Bronchial epithelial cell (primary cell): Measurements from ENCODE around the gene TIMM23. TPM values are rescaled to one million over a fixed set of nuclear protein-coding genes. Genes with fewer than 3 reads are reported as not detected.

Experiments used
- DNase-seq: peaks from one replicate; pipeline ENCODE4 v3.0.0-alpha.2; 2010; ENCODE audit warnings: low read depth
- FAIRE-seq: peaks from 2 replicates; lab custom pipeline; 2011; peaks lifted over from hg19 to GRCh38; lab: Jason Lieb, UNC
- H3K27me3 ChIP-seq: 2 replicates; pipeline ENCODE4 v1.5.1; 2011; ENCODE audit warnings: low read length; ENCODE audit not compliant: control insufficient read depth, insufficient read depth
- H3K36me3 ChIP-seq: 2 replicates; pipeline ENCODE4 v1.5.1; 2011; ENCODE audit warnings: low read length; ENCODE audit not compliant: control insufficient read depth, insufficient read depth
- H3K4me3 ChIP-seq: 2 replicates; pipeline ENCODE4 v1.5.1; 2011; ENCODE audit warnings: mild to moderate bottlenecking, low read depth, low read length, control low read depth
- CTCF ChIP-seq: IDR thresholded peaks from 2 replicates; pipeline ENCODE4 v1.5.1; 2011; ENCODE audit warnings: mild to moderate bottlenecking, moderate library complexity, low read length, control low read depth, inconsistent platforms; ENCODE audit not compliant: insufficient read depth, severe bottlenecking
- total RNA-seq: library from RNA; depleted of rRNA; stranded (reverse); fragments of >200 nt; gene quantifications from 2 replicates; pipeline ENCODE4 v1.2.1, GENCODE V29; 2014

TIMM23 gene
- total RNA-seq, 1 donor from 2014 or later = 114 TPM

GRCh38 chr10:46019569-46020343, 47.5 kb downstream of the TIMM23 start:
- H3K27me3 ChIP-seq = no peaks in the 10 kb centered on the region
- no peak for TF ChIP-seq CTCF
- DNase-seq (no peak), FAIRE-seq (no peak)
- H3K36me3 ChIP-seq = peaks cover 8% of the 10 kb centered on the region
- H3K4me3 ChIP-seq = no peak overlapping the region

GRCh38 chr10:46020344-46020657, 48.0 kb downstream of the TIMM23 start:
- no peaks in the 10 kb centered on the region for H3K27me3 ChIP-seq
- no peak for DNase-seq
- no peak overlapping the region for H3K4me3 ChIP-seq
- no peak for FAIRE-seq
- no peak for TF ChIP-seq CTCF
- peaks cover 4% of the 10 kb centered on the region for H3K36me3 ChIP-seq

GRCh38 chr10:46022978-46023702, 50.9 kb downstream of the TIMM23 start:
- no peak for FAIRE-seq
- peak; percentile 81 for DNase-seq
- Histone ChIP-seq H3K4me3 (peak overlapping the region; percentile 61), H3K27me3 (no peaks in the 10 kb centered on the region), H3K36me3 (no peaks in the 10 kb centered on the region)
- TF ChIP-seq CTCF = no peak

GRCh38 chr10:46024948-46025347, 52.7 kb downstream of the TIMM23 start:
- no peak for FAIRE-seq
- Histone ChIP-seq H3K36me3 (no peaks in the 10 kb centered on the region), H3K4me3 (no peak overlapping the region), H3K27me3 (no peaks in the 10 kb centered on the region)
- no peak for TF ChIP-seq CTCF
- no peak for DNase-seq

- H3K4me3 ChIP-seq = no peak overlapping the region
- DNase-seq = no peak
- no peak for TF ChIP-seq CTCF
- FAIRE-seq = no peak
- H3K36me3 ChIP-seq = no peaks in the 10 kb centered on the region
- no peaks in the 10 kb centered on the region for H3K27me3 ChIP-seq
These were observed 53.1 kb downstream of the TIMM23 start for GRCh38 chr10:46025406-46025805.
